ENCODE results near the gene CEP128. TPM values are rescaled to one million over a fixed set of nuclear protein-coding genes. Genes with fewer than 3 reads are reported as not detected.
A peak's percentile ranks its signal among the peaks of the same experiment; 100 is the strongest.

The CEP128 gene
- total RNA-seq, 1 donor = 5.4 TPM

DNA sequence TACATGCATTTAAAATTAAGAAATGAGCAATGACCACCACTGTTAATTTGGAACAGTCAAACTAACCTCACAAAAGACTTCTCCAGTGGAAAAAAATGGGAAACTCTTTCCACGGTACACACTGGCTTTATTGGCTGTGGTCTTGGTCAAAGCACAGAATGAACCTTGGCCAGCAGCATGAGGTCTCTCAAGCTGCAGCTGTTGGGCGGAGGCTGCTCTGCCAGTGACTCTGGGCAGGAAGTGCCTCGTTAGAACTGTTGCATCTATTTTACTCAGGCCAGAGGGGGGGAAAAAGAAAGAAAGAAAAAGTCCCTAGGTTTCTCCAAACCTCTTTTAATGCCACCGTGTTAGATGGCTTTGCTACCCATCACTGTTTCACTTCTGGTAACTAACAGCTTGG lies 450.4 kb downstream of the CEP128 start:
- H4K20me1 ChIP-seq (ENCODE audit: insufficient read depth, low read length) = no peaks in the 10 kb centered on the region
- no peak overlapping the region for H3K27ac ChIP-seq (ENCODE audit: low read depth, low read length)
- no peaks in the 10 kb centered on the region for H3K36me3 ChIP-seq (ENCODE audit: insufficient read depth, low read length)
- no peaks in the 10 kb centered on the region for H3K9me3 ChIP-seq (ENCODE audit: low read depth, low read length)
- no peaks in the 10 kb centered on the region for H3K27me3 ChIP-seq (ENCODE audit: insufficient read depth, low read length)
- DNase-seq (ENCODE audit: insufficient read length, low spot score, missing footprints) = no peak
- H3K4me1 ChIP-seq (ENCODE audit: insufficient read depth, low read length) = no peaks in the 10 kb centered on the region
- peak overlapping the region; percentile 26 for H3K4me2 ChIP-seq (ENCODE audit: insufficient read depth, low read length)
- H2AFZ ChIP-seq (ENCODE audit: low read length) = peak overlapping the region; percentile 64
- no peaks in the 10 kb centered on the region for H3K79me2 ChIP-seq (ENCODE audit: insufficient read depth, low read length)
- H3K4me3 ChIP-seq (ENCODE audit: insufficient read depth, low read length) = no peak overlapping the region
- no peak for TF ChIP-seq CTCF (IDR thresholded peaks at IDR 0.05; ENCODE audit: extremely low read depth, low read depth, low read length)

GRCh38 chr14:80489513-80489912 lies 452.0 kb downstream of the CEP128 start:
- no peak overlapping the region for H3K27ac ChIP-seq (ENCODE audit: low read depth, low read length)
- no peak overlapping the region for H3K4me2 ChIP-seq (ENCODE audit: insufficient read depth, low read length)
- H2AFZ ChIP-seq (ENCODE audit: low read length) = no peak overlapping the region
- no peak overlapping the region for H3K4me3 ChIP-seq (ENCODE audit: insufficient read depth, low read length)
- no peaks in the 10 kb centered on the region for H3K36me3 ChIP-seq (ENCODE audit: insufficient read depth, low read length)
- no peak for DNase-seq (ENCODE audit: insufficient read length, low spot score, missing footprints)
- no peaks in the 10 kb centered on the region for H3K79me2 ChIP-seq (ENCODE audit: insufficient read depth, low read length)
- H3K4me1 ChIP-seq (ENCODE audit: insufficient read depth, low read length) = no peaks in the 10 kb centered on the region
- no peaks in the 10 kb centered on the region for H4K20me1 ChIP-seq (ENCODE audit: insufficient read depth, low read length)
- TF ChIP-seq CTCF (IDR thresholded peaks at IDR 0.05; ENCODE audit: extremely low read depth, low read depth, low read length) = no peak
- no peaks in the 10 kb centered on the region for H3K27me3 ChIP-seq (ENCODE audit: insufficient read depth, low read length)
- no peaks in the 10 kb centered on the region for H3K9me3 ChIP-seq (ENCODE audit: low read depth, low read length)

GRCh38 chr14:80485764-80486163 lies 455.8 kb downstream of the CEP128 start:
- no peaks in the 10 kb centered on the region for H3K27me3 ChIP-seq (ENCODE audit: insufficient read depth, low read length)
- H3K4me2 ChIP-seq (ENCODE audit: insufficient read depth, low read length) = no peak overlapping the region
- no peak for TF ChIP-seq CTCF (IDR thresholded peaks at IDR 0.05; ENCODE audit: extremely low read depth, low read depth, low read length)
- H3K4me1 ChIP-seq (ENCODE audit: insufficient read depth, low read length) = no peaks in the 10 kb centered on the region
- H3K36me3 ChIP-seq (ENCODE audit: insufficient read depth, low read length) = no peaks in the 10 kb centered on the region
- no peaks in the 10 kb centered on the region for H3K79me2 ChIP-seq (ENCODE audit: insufficient read depth, low read length)
- H3K4me3 ChIP-seq (ENCODE audit: insufficient read depth, low read length) = no peak overlapping the region
- H3K27ac ChIP-seq (ENCODE audit: low read depth, low read length) = no peak overlapping the region
- H4K20me1 ChIP-seq (ENCODE audit: insufficient read depth, low read length) = no peaks in the 10 kb centered on the region
- H2AFZ ChIP-seq (ENCODE audit: low read length) = no peak overlapping the region
- no peaks in the 10 kb centered on the region for H3K9me3 ChIP-seq (ENCODE audit: low read depth, low read length)
- no peak for DNase-seq (ENCODE audit: insufficient read length, low spot score, missing footprints)

- Histone ChIP-seq H3K4me2 (ENCODE audit: insufficient read depth, low read length) (no peak overlapping the region), H3K4me3 (ENCODE audit: insufficient read depth, low read length) (no peak overlapping the region), H3K27ac (ENCODE audit: low read depth, low read length) (no peak overlapping the region), H3K27me3 (ENCODE audit: insufficient read depth, low read length) (no peaks in the 10 kb centered on the region), H2AFZ (ENCODE audit: low read length) (peak overlapping the region; percentile 2), H3K9me3 (ENCODE audit: low read depth, low read length) (no peaks in the 10 kb centered on the region), H4K20me1 (ENCODE audit: insufficient read depth, low read length) (no peaks in the 10 kb centered on the region), H3K4me1 (ENCODE audit: insufficient read depth, low read length) (no peaks in the 10 kb centered on the region), H3K79me2 (ENCODE audit: insufficient read depth, low read length) (no peaks in the 10 kb centered on the region), H3K36me3 (ENCODE audit: insufficient read depth, low read length) (no peaks in the 10 kb centered on the region)
- DNase-seq (ENCODE audit: insufficient read length, low spot score, missing footprints) = no peak
- TF ChIP-seq CTCF (IDR thresholded peaks at IDR 0.05; ENCODE audit: extremely low read depth, low read depth, low read length) = no peak
Observed at GRCh38 chr14:80483331-80483730, 458.2 kb downstream of the CEP128 start.
